ENCODE data around the gene HELLS.

DNA sequence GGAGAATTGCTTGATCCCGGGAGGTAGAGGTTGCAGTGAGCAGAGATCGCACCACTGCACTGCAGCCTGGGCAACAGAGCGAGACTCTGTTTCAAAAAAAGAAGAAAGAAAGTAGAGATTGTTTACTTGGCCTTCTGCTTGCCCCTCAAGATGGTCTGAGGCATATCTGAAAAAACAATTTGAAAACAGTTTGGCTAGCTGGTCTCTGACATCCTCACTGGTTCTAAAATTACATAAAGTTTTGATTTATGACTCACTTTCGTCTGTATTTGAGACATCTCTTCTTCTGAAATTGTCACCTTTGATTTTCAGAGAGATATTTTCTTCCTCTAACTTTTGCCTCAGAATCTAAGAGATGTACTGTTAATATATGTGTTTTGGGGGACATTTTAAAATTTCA, 49.6 kb upstream of the HELLS start:
- TF ChIP-seq, protein P1, sequence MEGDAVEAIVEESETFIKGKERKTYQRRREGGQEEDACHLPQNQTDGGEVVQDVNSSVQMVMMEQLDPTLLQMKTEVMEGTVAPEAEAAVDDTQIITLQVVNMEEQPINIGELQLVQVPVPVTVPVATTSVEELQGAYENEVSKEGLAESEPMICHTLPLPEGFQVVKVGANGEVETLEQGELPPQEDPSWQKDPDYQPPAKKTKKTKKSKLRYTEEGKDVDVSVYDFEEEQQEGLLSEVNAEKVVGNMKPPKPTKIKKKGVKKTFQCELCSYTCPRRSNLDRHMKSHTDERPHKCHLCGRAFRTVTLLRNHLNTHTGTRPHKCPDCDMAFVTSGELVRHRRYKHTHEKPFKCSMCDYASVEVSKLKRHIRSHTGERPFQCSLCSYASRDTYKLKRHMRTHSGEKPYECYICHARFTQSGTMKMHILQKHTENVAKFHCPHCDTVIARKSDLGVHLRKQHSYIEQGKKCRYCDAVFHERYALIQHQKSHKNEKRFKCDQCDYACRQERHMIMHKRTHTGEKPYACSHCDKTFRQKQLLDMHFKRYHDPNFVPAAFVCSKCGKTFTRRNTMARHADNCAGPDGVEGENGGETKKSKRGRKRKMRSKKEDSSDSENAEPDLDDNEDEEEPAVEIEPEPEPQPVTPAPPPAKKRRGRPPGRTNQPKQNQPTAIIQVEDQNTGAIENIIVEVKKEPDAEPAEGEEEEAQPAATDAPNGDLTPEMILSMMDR (IDR thresholded peaks at IDR 0.05 in 8 of 11, conservative IDR thresholded peaks at IDR 0.05 in 3 of 11): no peak
- TF ChIP-seq POLR2A (IDR thresholded peaks at IDR 0.05): no peak
- TF ChIP-seq POLR2AphosphoS5 (IDR thresholded peaks at IDR 0.05): no peak

Data from spleen (tissue), 7 donors.